ENCODE measurements around the gene EIF2S2.

EIF2S2 gene

GRCh38 chr20:34061695-34062094 lies 50.3 kb downstream of the EIF2S2 start:
- no peak for DNase-seq

DNA sequence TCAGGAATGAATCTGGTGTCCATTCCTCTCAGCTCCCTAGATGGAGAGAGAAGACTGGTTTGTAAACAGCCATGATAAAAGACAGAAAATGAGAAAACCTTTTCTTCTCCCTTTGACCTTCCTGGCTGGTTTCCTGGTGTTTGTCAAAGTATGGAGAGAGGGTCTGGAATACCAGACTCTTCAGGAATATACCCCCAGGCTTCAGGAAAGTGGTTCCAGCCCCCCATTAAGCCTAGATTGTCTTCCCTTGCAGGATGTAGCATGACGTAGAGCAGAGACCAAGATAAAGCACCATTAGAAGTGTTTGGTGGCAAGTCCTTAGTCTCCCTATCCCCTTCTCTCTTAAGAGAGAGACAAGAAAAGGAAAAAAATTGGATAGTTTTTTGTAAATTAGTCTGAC lies 51.1 kb downstream of the EIF2S2 start:
- no peak for DNase-seq

GRCh38 chr20:34058831-34059230 lies 53.2 kb downstream of the EIF2S2 start:
- DNase-seq: no peak

- no peak for DNase-seq
These were observed 56.8 kb downstream of the EIF2S2 start for GRCh38 chr20:34055290-34055689.

GRCh38 chr20:34052414-34052813 lies 59.6 kb downstream of the EIF2S2 start:
- no peak for DNase-seq

GRCh38 chr20:34049897-34050695 lies 61.9 kb downstream of the EIF2S2 start:
- DNase-seq: no peak

- no peak for DNase-seq
These were observed 62.7 kb downstream of the EIF2S2 start for GRCh38 chr20:34049389-34049788.

DNA sequence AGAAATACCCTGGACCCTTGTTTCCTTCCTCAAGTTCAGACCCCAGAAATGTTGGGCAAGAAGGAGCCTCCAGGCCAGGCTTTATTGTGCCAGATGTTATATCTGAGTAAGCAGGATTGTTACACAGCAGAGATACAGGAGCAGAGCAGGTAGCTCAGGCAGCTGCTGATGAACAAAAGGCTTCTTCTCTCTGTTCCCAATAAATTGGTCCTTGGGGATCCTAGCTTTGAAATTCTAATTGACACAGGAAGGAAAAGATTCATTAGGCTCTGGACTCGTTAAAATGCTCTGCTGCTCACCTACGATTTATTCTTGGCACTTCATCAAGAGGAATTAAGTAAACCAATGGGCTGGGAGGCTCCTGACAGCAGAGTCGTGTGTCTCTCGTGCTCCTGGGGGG lies 64.1 kb downstream of the EIF2S2 start:
- no peak for DNase-seq

GRCh38 chr20:34047010-34047687 lies 64.9 kb downstream of the EIF2S2 start:
- no peak for DNase-seq

DNA sequence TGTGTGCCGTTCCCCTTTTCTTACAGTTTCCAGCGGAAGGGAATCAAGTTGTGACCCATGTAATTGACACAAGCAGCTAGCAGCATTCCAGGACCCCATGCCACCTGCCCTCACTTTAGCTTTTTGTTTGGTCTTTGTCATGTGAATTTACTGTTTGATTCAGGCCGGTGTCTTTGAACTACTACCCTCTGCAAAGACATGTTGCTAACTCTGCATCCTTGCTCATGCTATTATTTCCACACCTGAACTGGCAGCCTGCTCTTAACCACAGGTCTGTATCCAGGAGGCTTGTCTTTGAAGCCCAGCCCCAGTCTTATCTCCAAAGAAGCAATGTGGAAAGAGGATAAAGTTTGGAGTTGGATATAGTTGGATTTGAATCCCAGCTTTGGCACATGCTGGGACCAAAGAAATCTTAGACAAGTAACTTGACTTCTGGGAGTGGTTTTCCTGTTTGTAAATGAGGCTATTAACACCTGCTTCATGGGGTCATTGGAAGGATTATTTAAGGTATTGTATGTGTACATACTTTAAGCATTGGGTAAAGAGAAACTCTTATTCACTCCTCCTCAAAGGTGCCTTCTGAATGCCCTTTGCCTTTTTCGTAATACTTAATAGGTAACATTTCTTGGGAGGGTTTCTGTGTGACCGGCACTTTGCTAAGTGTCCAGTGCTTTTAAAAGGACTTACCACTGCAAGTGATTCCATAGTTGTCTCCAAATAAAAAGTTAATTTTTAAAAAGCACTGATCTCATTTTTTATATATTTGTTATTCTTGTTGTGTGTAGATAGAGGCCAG lies 65.9 kb downstream of the EIF2S2 start:
- no peak for DNase-seq

- no peak for DNase-seq
These were observed 66.7 kb downstream of the EIF2S2 start for GRCh38 chr20:34045294-34045693.

DNA sequence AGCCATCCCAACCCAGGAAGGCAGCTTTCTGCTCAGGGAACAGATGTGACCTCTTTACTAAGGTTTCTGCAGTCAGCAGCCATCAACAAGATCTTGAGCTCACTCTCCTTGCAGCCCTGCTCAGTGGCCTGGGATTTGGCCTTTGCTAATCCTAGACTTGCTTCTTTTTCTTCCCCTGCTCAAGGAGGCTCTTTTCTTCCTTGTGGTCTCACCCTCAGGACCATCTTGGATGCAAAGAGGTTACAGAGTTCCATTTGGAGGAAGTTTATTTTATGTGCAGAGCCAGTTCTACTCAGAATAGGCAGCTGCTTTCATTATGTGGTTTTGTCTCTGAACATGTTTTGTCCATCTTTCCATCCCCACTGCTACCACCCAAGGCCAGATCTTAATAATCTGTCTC lies 69.0 kb downstream of the EIF2S2 start:
- DNase-seq: no peak

DNA sequence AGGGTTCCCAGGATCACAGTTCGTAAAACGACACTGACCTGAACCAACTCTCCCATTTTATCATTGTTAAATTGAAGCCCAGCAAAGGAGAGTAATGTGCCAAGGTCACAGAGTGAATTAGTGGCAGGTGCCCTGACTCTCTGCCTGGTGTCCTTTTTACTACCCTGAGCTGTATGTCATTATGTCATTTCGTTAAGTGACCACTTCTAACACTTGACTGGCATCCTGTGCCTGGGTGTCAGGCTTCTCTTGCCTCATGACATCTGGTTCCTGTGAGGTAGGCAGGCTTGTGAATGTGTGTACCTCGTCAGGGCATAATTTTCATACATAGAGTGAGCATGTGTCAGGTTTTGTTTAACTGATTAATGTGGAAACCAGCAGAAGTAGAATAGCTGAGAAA lies 69.8 kb downstream of the EIF2S2 start:
- DNase-seq: no peak

GRCh38 chr20:34041226-34041625 lies 70.8 kb downstream of the EIF2S2 start:
- DNase-seq: no peak

- no peak for DNase-seq
These were observed 71.6 kb downstream of the EIF2S2 start for GRCh38 chr20:34040300-34040995.
